Epithelial cell of esophagus (primary cell): ENCODE results near the gene JOSD1.

Experiments
- DNase-seq: peaks from one replicate; pipeline ENCODE4 v3.0.0; 2010; ENCODE audit warnings: low read depth
- H3K4me3 ChIP-seq: 2 replicates; pipeline ENCODE4 v1.5.1; 2011; ENCODE audit warnings: mild to moderate bottlenecking, low read length, control low read depth
- TF ChIP-seq, protein P1 (sequence below): IDR thresholded peaks from 2 replicates; pipeline ENCODE4 v1.5.1; 2011; ENCODE audit warnings: low read depth, mild to moderate bottlenecking, low read length, control low read depth, inconsistent platforms; ENCODE audit not compliant: insufficient read depth; ENCODE audit errors: missing control alignments

Gene JOSD1

DNA sequence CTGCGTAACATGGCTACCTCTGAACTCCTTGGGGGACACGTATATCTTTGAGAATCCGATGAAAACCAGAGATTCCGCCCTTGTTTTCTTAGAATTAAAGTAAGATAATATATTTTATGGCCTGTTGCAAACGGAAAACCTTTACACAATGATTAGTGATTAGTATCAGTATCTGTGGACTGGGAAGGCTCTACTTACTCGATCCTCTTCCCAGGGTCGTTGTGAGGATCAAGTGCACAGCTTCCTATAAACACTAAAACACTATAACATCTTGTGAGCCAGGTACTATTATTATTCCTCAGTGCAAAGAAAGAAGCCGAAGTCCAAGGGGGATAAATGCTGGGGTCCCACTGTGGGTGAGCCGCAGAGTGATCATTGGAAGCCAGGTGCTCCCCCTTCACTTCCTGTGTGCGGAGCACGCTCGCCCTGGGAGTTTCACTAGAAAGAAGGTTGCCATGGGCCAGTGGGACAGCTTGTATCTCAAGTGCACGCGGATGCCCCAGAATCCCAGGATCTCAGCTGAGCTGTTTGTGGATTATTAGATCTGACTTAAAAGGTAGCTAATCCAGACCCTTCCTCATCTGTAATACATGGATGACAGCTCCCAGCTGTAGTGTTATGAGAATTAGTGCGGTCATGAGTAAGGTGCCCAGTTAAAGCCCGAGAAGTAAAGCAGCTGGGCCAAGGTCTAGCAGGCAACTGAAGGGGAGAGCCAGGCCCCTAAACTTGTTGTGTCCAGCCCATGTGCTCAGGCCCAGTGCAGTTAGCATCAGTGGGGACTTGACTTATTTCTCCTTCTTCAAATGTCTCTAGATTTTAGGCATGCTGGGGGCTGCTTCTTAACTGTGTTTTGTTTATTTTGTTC lies 43.5 kb downstream of the JOSD1 start:
- TF ChIP-seq, protein P1, sequence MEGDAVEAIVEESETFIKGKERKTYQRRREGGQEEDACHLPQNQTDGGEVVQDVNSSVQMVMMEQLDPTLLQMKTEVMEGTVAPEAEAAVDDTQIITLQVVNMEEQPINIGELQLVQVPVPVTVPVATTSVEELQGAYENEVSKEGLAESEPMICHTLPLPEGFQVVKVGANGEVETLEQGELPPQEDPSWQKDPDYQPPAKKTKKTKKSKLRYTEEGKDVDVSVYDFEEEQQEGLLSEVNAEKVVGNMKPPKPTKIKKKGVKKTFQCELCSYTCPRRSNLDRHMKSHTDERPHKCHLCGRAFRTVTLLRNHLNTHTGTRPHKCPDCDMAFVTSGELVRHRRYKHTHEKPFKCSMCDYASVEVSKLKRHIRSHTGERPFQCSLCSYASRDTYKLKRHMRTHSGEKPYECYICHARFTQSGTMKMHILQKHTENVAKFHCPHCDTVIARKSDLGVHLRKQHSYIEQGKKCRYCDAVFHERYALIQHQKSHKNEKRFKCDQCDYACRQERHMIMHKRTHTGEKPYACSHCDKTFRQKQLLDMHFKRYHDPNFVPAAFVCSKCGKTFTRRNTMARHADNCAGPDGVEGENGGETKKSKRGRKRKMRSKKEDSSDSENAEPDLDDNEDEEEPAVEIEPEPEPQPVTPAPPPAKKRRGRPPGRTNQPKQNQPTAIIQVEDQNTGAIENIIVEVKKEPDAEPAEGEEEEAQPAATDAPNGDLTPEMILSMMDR: no peak
- H3K4me3 ChIP-seq: peak overlapping the region; percentile 90
- DNase-seq: peak; percentile 44

DNA sequence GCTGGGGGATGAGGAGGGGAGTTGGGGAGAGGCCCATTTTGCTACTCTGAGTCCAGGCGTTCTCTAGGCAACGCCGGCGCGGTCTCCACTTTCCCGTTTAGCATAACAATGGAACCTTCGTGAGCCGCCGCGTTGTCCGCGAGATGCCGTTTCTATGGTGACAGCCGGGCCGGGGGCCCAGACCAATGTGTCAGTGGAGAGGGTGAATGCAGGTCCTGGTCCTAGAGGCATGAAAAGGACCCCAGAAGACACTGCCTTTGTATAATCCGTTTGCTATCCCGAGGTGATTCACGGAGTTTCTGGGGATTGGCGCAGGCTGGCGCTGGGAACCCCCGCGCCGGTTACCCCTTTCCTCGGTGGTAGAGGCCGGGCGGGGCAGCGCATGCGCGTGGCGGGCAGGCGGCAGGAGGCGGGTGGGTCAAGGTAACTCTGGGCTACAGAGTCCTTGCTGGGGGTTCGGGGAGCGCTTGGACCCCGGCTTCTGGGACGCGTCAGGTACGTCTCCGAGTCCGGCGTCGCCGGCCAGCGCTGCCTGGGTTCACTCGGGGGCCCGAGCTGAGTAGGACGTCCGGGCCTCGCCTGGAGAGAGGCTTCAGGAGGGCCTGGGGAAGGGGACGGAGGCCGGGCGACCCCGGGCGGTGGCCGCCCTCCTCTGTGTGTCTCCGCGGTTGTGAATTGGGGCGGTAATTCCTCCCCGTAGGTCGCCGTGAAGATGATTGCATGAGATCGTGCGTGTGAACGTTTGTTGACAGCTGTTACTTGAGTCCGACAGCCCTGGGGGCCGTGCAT lies 44.3 kb downstream of the JOSD1 start, which contains the start of the genes CBY1 and FAM227A:
Gene CBY1, plus strand, starts transcription at position 383 of the 789 bp plus-strand sequence. CDS start 11,417 bp downstream, outside the sequence.
Gene FAM227A, minus strand, starts transcription at position 137 of the 789 bp plus-strand sequence. CDS start 6,224 bp downstream, outside the sequence.
- DNase-seq: peak; percentile 90
- TF ChIP-seq, protein P1: no peak
- H3K4me3 ChIP-seq: peak within 1 kb of the TSS; percentile 90

DNA sequence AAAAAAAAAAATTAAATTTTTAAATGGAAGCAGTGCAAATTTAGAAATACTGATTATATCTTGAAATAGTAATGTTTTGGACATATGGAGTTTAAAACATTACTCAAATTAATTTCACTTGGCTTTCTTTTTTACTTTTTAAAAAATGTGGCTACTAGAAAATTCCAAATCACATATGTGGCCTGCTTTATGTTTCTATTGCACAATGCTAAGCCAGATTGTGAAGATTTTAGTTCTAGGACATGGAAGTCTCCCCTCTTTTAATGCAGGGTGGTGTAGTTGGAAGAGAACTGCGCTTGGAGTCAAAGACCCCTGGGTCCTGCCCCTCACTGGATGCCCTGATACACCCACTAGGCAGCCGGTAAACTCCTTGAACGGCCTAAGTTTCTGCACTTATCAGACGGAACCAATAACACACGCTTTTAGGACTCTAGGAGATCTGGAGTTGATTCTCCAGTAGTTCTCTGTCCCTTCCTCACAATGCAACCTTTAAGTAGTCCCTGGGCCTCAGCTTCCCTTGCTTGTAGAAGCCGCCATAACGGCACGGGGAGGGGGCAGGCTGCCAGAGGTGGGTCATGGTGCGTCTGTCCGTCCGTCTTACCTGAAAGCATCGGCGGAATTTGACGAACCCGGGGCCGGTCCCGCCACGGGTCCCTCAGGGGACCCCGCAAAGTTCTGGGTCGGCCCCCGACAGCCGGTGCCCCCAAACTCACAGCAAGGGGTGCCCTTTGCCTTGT lies 45.1 kb downstream of the JOSD1 start:
- TF ChIP-seq, protein P1: no peak
- no peak for DNase-seq
- H3K4me3 ChIP-seq: peak overlapping the region; percentile 90

DNA sequence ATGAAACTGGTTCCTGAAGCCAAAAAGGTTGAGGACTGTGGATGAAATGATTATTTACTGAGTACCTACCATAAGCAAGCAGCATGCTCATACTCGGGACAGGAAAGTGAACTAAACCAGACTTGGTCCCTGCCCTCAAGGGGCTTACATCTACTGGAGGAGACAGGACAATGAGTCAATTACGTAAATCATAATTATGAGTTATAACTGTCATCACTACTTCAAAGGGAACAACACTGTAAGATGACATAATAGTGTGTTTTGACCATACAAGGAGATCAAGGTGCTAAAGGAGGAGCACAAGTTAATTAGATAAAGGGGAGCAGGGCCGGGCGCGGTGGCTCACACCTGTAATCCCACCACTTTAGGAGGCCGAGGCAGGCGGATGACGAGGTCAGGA lies 47.0 kb downstream of the JOSD1 start:
- no peak for DNase-seq
- TF ChIP-seq, protein P1: no peak
- no peak overlapping the region for H3K4me3 ChIP-seq

DNA sequence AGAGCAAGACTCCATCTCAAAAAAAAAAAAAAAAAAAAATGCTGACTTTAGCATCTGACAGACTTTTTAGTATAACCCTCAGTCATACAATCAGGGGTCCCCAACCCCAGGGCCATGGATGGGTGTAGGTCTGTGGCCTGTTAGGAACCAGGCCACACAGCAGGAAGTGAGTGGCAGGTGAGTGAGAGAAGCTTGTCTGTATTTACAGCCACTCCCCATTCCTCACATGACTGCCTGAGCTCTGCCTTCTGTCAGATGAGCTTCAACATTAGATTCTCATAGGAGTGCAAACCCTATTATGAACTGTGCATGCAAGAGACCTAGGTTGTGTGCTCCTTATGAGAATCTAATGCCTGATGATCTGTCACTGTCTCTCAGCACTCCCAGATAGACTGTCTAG lies 47.9 kb downstream of the JOSD1 start:
- TF ChIP-seq, protein P1: no peak
- DNase-seq: peak; percentile 56
- H3K4me3 ChIP-seq: no peak overlapping the region

DNA sequence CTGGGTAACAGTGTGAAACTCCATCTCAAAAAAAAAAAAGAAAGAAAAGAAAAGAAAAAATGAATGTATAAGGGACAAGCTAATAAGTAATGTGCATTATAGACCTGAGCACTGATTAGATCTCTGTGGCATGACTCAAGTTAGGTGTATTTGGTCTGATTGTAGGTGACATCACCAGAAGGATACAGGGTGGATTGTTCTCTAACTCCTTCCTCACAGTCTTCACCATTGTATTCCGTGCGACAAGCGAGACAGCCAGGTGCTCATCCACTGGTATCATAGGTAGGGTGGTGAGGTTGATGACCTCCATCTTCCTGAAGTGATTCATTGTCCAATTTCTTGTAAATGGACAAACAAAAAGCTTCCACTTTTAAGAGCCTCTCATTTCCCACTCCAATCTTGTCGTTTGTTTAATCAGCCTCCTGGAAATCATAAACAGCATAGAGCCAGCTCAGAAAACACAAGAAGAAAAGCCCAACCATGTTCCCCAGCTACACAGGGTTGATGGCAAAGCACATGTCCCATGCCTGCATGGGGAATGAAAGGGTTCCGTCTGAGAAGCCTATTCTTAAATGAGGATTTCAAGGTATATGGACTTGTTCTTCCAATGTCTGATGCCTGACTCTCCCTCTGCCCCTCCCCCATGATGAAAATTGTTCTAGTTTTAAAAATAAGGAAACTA lies 50.8 kb downstream of the JOSD1 start:
- no peak overlapping the region for H3K4me3 ChIP-seq
- TF ChIP-seq, protein P1: no peak
- peak; percentile 29 for DNase-seq
